ENCODE measurements around the gene PRDM2. TPM values are rescaled to one million over a fixed set of nuclear protein-coding genes. Genes with fewer than 3 reads are reported as not detected.

Gene PRDM2
- polyA plus RNA-seq, 1 of the 3 experiments (the other 2 are of a cell fraction), result 7.2 TPM

- Histone ChIP-seq H3F3A (replicated peaks; ENCODE audit: insufficient read depth) (peaks cover 13% of the 10 kb centered on the region), H3K27me3 (ENCODE audit: insufficient read depth) (peaks cover 5% of the 10 kb centered on the region; the same call in 1 of the 2 replicates), H3K4me3 (ENCODE audit: low read depth in 2 of 2, low read length in 1 of 2) (no peak overlapping the region), H3K4me2 (no peak overlapping the region), H2AFZ (ENCODE audit: low read depth) (no peak overlapping the region), H3K4me1 (ENCODE audit: control insufficient read depth in 1 of 2, insufficient read depth in 2 of 2, low read depth in 1 of 2, low read length in 1 of 2) (peaks cover 0 to 8% of the 10 kb centered on the region in 2 experiments; a peak in 1 of 4 replicates), H3K79me2 (ENCODE audit: insufficient read depth) (no peaks in the 10 kb centered on the region), H3K36me3 (replicated peaks in 1 of 2; ENCODE audit: control insufficient read depth in 1 of 2, insufficient read depth in 2 of 2, low read length in 1 of 2) (no peaks in the 10 kb centered on the region), H3K9me2 (no peaks in the 10 kb centered on the region), H3K9ac (no peak overlapping the region), H3K27ac (ENCODE audit: low read depth in 2 of 2, low read length in 1 of 2) (no peak overlapping the region), H3K9me3 (no peaks in the 10 kb centered on the region), H4K20me1 (ENCODE audit: insufficient read depth) (no peaks in the 10 kb centered on the region)
- CTCF ChIA-PET, result interaction anchor here (1.5 kb wide), 1 partner anchor 85 kb away, joined by 3 read pairs; no protein-coding TSS in a partner anchor
- 76% methylated on average over 2 of the region's 2 CpGs for WGBS (ENCODE audit: low lambda C conversion rate)
- POLR2A ChIA-PET, result no interaction called here
- TF ChIP-seq EP300 (IDR thresholded peaks at IDR 0.05; ENCODE audit: borderline replicate concordance in 1 of 2, low read depth in 1 of 2, low read length in 1 of 2) (no peak), TAF1 (IDR thresholded peaks at IDR 0.05; ENCODE audit: borderline replicate concordance, low read depth, low read length) (no peak), JUND (IDR thresholded peaks at IDR 0.05) (no peak), MAX (IDR thresholded peaks at IDR 0.05; ENCODE audit: low read depth) (no peak)
- DNase-seq, result no peak
These were observed 2.2 kb upstream of the PRDM2 start for GRCh38 chr1:13697738-13698137.

GRCh38 chr1:13699510-13699909 lies 478 bp upstream of the PRDM2 start:
- no peak for DNase-seq
- TF ChIP-seq GABPA (IDR thresholded peaks at IDR 0.05; ENCODE audit: low read depth), result no peak
- TF ChIP-seq RXRA (IDR thresholded peaks at IDR 0.05; ENCODE audit: borderline replicate concordance, low read depth), result no peak
- no peak for TF ChIP-seq NFIC (IDR thresholded peaks at IDR 0.05; ENCODE audit: borderline replicate concordance)
- no peak for TF ChIP-seq TCF12 (IDR thresholded peaks at IDR 0.05)
- TF ChIP-seq MAX (IDR thresholded peaks at IDR 0.05; ENCODE audit: low read depth), result no peak
- TF ChIP-seq ELF1 (IDR thresholded peaks at IDR 0.05), result no peak
- TF ChIP-seq PBX3 (IDR thresholded peaks at IDR 0.05), result no peak
- no peak for TF ChIP-seq NRF1 (IDR thresholded peaks at IDR 0.05; ENCODE audit: low read depth, low read length)
- TF ChIP-seq MXI1 (IDR thresholded peaks at IDR 0.05; ENCODE audit: low read depth, low read length), result no peak
- TF ChIP-seq FOXJ3 (CRISPR knock-in tag; IDR thresholded peaks at IDR 0.05), result no peak
- no peak for TF ChIP-seq EZH2phosphoT487 (IDR thresholded peaks at IDR 0.05; ENCODE audit: borderline replicate concordance, low read depth)
- no peak for TF ChIP-seq REST (IDR thresholded peaks at IDR 0.05; ENCODE audit: low read depth, low read length)
- no peak for TF ChIP-seq RAD21 (IDR thresholded peaks at IDR 0.05; ENCODE audit: low read length)
- TF ChIP-seq TAF1 (IDR thresholded peaks at IDR 0.05; ENCODE audit: borderline replicate concordance, low read depth, low read length), result no peak
- TF ChIP-seq CTCF (IDR thresholded peaks at IDR 0.05), result no peak
- no peak for TF ChIP-seq ZBTB33 (IDR thresholded peaks at IDR 0.05; ENCODE audit: borderline replicate concordance, low read depth)

More at GRCh38 chr1:13699510-13699909, 478 bp upstream of the PRDM2 start:
- Histone ChIP-seq H3K4me2 (peak overlapping the region; percentile 81), H3K9me2 (no peaks in the 10 kb centered on the region), H2AFZ (ENCODE audit: low read depth) (peak overlapping the region; percentile 89), H3K79me2 (ENCODE audit: insufficient read depth) (peaks cover 1% of the 10 kb centered on the region; the same call in 1 of the 2 replicates), H3K27ac (ENCODE audit: low read depth in 2 of 2, low read length in 1 of 2) (peak overlapping the region in 1 of 2 experiments; percentile 29; a peak in 1 of 4 replicates), H3F3A (replicated peaks; ENCODE audit: insufficient read depth) (peaks cover 13% of the 10 kb centered on the region), H4K20me1 (ENCODE audit: insufficient read depth) (no peaks in the 10 kb centered on the region), H3K27me3 (ENCODE audit: insufficient read depth) (peaks cover 5% of the 10 kb centered on the region; the same call in 1 of the 2 replicates), H3K4me3 (ENCODE audit: low read depth in 2 of 2, low read length in 1 of 2) (peak overlapping the region; percentile 72 to 77), H3K9ac (peak overlapping the region; percentile 69), H3K36me3 (replicated peaks in 1 of 2; ENCODE audit: control insufficient read depth in 1 of 2, insufficient read depth in 2 of 2, low read length in 1 of 2) (no peaks in the 10 kb centered on the region), H3K4me1 (ENCODE audit: control insufficient read depth in 1 of 2, insufficient read depth in 2 of 2, low read depth in 1 of 2, low read length in 1 of 2) (peaks cover 0 to 8% of the 10 kb centered on the region in 2 experiments; a peak in 1 of 4 replicates), H3K9me3 (no peaks in the 10 kb centered on the region)
- WGBS (ENCODE audit: low lambda C conversion rate), result 73% methylated on average over 13 of the region's 16 CpGs
- ChIA-PET POLR2A (no interaction called here), CTCF (no interaction called here)
